Measurements from ENCODE around the gene ADAMTS2.

Gene ADAMTS2

DNA sequence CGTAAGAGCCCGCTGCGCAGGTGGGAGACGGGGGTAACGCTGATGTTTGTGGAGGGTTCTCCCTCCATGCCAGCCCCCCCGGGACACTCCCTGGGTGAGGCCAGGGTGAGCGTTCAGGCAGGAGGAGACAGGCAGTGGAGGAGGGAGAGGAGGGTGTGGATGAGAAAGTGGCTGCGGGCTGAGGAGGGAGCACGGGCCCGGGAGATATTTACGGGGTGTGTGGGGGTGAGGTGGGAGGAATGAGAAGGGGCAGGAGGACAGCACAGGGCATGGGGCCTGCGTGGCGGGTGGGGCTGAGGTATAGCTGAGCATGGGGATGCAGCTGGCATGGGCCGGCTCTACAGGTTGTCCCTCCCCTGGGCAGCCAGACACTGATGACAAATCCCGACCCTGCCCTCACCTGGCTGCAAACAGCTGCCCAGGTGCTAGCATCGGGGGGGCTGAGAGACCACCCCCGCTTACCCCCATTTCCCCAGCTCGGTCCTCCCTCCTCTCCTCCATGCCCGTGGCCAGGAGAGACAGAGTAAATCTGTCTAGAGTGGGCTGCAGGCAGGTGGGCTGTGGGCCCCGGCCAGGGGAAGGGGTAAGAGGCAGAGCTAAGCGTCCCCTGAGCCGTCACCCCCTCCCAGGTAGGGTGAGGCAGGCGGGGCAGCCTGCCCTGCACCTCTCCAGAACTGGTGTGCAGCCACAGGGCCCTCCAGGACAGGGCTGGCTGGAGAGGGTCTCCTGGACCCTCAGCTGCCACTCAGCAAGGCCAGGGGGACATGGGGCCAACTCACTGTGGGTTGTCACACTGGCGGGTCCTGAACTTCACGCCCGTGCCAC, 205.9 kb downstream of the ADAMTS2 start:
- no peak for DNase-seq (ENCODE audit: low read depth)

DNA sequence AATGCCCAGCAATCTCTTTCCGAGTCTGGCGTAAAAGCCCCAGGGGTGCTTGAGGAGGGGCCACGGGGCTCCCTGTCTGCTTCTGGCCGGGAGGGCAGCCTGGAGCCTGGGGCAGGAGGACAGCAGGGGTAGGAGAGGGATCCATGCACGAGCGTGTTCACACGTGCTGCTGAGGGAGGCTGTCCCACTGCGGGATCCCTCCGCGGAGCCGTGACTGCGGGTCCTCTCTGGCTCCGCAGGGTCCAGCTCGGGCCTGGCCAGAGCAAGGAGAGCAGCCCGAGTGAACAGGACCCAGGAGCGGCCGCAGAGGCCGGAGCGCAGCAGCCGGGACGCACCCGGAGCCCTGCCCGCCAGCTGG, 206.7 kb downstream of the ADAMTS2 start:
- no peak for DNase-seq (ENCODE audit: low read depth)

DNA sequence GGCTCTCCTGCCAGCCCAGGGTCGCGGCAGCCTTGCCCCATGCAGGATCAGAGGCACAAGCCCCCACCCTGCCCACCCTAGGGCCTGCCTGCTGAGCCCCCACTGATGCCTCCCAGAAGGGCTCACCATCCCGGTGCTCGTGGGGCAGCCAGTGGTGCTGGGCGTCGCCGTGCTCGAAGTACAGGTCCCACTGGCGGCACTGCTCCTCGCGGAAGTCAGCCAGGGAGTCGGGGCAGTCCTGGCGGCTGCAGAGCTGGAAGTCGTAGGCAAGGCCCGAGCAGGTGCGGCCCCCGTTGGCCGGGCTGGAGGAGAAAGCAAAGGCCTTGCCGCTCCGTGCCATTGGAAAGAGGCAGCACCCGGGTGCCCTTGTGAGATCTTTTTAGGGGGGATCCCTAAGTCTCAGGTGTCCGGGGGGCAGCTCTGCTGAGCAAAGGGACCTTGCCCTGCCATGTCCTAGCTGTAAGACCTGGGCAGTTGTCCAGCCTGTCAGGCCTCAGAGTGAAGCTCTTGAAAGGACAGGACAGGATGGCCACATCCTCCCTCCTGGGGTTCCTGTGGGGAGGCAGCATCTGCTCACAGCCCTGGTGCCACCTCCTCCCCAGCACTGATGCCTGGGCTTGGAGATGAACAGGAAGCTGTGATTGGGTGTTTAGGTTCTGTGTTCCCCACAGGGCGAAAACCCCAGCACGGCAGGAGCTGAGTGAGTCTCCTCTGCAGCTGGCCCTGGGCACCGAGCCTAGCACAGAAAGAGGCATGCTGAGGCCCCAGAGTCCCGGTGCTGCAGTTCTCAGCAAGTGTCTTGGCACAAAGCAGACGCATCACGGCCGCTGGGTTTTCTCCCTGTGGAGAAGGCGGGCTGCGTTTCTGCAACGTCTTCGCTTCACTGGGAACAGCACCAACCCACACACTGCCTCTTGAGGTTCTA, 207.4 kb downstream of the ADAMTS2 start:
- DNase-seq (ENCODE audit: low read depth) = no peak

DNA sequence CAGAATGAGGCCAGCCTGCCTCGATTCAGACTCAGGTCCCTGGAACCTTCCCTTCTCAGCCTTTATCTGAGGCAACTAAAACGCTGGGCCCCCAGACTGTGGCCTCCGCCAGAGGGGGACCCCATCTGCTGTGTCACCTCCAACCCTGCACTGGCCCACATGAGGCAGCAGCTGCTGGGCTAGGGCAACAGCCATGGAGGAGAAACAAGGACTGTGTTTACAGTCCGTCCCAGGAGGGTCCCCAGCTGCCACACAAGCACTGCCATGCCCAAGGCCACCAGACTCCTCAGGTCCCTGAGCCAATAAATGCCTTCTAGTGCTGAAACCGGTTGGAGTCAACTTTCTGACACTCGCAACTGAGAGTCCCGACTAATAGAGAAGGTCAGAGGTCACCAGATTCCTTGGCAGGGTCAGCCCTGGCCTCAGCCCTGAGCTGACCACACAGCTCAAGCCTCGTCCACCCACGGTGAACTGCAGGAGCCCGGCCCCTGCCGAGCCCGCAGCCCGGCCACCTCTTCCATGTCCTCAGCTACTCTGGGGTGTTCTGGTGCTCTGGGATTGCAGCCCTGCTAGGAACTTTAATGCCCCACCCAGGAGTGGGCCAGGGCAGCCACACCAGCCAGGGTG, 208.1 kb downstream of the ADAMTS2 start:
- DNase-seq (ENCODE audit: low read depth) = no peak

DNA sequence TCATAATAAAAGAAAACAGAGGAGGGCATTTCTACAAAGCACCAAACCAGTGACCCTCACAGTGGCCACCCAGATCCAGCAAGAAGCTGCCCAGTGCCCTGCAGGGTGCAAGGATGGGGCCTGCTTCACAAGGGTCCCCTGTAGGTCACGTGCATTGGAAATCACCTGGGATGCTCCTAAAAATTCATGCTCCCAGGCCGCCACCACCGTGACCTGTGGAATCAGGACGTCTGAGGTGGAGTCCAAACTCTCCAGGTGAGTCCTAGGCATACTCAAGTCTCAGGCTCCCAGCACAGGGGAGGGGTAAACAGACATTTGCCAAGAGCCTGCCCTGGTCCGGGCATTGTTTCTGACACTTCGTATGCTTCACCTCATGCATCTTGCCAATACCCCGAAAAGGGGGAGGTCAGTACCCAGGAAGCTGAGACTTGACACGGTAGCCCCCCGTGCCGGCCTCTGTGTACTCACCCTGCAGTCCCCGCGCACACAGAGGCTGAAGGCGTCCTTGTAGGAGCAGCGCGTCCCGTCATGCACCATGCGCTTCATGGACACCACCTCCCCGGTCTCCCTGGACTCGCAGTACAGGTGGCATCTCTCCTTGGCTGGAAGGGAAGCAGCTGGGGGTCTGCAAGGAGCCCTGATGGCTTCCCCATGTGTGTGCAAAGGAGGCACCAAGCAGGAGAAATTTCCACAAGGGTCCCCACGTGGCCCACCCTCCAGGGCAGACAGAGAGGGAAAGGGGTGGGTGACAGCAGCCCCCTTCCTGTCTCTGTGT, 209.6 kb downstream of the ADAMTS2 start:
- DNase-seq (ENCODE audit: low read depth) = no peak

DNA sequence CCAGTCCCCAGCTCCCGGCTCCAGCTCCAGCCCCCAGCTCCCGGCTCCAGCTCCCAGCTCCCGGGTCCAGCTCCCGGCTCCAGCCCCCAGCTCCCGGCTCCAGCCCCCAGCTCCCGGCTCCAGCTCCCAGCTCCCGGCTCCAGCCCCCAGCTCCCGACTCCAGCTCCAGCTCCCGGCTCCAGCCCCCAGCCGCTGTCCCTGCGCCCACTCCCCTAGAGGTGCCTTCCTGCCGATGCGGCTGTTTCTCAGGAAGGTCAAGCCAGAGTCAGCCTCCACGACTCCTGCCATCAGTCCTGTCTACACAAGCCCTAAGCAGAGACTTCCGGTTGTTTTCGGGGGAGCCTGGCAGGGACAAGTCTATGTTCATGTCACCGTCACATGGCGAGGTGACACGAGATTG, 210.3 kb downstream of the ADAMTS2 start:
- no peak for DNase-seq (ENCODE audit: low read depth)

DNA sequence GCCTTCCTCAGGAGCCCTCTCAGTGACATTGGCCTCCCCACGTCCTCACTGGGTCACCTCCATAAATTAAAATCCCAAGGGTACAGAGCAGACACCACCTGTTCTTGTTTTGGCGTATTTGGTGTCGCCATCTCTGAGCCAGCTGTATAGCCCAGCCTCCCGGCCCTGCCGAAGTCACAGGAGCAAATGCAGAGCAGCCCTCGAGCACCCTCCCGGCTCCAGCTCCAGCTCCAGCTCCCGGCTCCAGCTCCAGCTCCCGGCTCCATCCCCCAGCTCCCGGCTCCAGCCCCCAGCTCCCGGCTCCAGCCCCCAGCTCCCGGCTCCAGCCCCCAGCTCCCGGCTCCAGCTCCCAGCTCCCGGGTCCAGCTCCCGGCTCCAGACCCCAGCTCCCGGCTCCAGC, 210.8 kb downstream of the ADAMTS2 start:
- no peak for DNase-seq (ENCODE audit: low read depth)

DNA sequence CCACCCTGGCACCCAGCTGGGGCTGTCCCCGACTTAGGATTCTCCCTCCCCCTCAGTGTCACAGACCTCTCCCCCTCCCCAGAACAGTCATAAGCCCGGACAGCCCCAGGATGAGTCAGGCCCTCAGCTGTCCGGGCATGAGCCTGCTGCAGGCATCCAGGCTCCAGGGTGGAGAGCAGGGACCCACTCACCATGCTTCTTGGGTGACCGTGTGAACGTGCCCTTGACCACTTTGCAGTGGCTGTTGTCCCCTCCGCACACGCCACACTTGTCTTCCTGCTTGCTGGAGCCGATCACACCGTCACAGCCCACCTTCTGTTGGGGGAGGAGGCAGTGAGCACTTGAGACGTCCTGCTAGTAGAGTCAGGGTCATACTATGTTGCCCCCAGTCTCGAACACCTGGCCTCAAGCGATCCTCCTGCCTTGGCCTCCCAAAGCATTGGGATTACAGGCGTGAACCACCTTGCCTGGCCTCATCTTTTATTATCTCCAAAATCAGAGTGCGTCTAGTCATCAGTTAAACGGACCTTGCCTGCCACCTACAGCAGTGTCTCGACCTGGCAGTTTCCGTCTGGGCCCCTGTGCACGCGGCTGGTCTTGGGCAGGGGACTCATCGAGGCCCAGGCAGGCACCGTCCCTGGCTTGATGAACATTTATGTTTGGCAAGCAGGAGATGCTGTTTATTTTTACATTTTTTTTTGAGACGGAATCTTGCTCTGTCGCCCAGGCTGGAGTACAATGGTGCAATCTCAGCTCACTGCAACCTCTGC, 212.5 kb downstream of the ADAMTS2 start:
- DNase-seq (ENCODE audit: low read depth) = no peak

DNA sequence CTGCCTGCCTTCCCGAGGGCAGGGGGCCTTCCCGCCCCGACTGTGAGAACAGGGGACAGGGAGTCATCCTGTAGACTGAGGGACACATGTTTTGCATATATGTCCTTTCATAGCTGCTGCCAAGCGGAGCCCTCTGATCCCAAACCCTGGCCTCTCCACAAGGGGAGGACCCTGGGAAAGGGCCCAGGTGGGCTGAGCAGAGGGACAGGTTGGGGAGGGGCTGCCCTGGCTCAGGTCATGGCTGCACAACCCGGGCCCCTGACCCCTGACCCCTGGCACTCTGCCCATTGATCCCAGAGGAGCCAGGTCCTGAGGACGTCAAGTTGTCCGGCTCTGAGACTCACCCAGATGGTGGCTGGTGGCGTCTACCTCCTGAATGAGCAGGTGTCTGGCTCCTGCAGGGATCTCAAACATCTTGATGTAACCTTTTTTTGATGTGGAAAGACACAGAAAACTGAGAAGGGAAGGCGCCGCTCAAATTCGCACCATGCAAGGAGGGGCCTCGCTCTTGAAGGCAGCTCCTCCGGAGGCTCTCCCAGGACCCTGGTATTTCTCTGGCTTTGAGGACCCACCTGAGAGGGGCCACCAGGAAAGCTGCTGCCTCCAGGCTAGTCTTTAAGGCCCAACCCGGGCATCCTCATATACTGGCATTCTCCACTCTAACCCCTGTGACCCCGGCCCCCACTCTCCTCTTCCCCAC, 213.2 kb downstream of the ADAMTS2 start:
- no peak for DNase-seq (ENCODE audit: low read depth)

DNA sequence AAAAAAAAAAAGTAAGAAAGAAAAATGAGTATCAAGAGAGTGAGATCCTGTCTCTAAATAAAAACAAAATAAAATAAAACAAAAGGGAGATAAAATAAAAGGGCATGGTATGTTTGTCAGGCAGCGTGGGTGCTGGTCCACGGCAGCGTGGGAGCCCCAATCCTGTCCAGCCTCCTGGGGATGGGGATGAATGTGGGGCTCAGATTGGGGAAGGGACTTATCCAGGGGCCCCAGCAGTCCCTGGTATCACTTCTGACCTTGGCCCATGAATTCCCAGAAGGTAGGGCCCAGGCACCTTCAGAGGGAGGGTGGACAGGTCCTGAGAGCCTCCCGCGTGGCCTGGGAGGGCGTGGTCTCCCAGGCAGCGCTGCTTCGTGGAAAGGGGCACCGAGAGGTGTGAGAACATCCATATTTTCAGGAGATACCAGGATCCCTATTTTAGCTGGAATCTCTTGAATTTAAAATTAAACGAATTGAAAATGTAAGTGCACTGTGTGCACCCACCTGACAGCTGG, 213.9 kb downstream of the ADAMTS2 start:
- no peak for DNase-seq (ENCODE audit: low read depth)

DNA sequence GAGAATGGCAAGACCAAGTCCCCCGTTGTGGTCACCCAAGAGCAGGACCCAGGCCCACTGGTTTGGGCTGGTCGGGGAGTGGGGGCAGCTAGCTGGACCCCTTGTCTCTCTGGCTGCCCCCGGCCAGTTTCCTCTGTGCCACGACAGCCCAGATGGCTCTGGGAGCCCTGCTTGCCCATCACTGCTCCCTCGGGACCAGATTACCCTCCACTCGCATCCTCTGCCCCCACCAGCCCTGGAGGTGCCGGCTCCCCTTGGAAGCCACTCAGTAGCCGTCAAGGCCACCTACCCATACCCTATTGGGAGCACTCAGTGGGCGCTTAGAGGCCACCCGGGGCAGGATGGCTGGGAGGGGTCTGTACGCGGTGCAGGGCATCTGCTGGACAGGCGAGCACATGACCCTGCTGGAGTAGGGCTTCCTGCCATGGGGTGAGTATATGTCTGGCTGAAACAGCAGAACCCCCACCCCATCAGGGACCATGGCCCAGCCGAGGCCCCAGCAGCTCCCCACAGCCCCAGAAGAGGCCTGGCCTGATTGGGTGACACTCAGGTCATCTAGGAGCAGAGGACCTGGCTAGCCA, 215.1 kb downstream of the ADAMTS2 start:
- no peak for DNase-seq (ENCODE audit: low read depth)

DNA sequence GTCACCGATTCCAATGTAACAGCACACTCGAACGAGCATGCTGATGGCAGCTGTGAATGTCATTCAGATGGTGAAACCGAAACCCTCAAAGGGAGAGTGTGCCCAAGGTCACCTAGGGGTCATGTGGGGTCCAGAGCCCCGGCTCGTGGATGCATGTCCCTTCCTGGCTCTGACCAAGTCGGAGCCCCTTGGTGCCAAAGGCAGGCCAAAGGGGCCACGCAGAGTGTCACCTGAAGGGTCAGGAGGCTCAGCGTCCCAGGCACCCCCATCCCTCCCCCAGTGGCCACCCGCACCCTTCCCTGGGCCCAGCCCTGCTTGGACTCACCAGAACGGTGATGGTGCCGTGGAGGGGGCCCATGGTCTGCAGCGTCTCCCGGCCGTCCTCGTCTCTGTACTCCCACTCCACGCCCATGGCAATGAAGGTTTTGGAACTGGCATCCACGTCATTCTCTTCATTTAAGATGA, 215.6 kb downstream of the ADAMTS2 start:
- no peak for DNase-seq (ENCODE audit: low read depth)

DNA sequence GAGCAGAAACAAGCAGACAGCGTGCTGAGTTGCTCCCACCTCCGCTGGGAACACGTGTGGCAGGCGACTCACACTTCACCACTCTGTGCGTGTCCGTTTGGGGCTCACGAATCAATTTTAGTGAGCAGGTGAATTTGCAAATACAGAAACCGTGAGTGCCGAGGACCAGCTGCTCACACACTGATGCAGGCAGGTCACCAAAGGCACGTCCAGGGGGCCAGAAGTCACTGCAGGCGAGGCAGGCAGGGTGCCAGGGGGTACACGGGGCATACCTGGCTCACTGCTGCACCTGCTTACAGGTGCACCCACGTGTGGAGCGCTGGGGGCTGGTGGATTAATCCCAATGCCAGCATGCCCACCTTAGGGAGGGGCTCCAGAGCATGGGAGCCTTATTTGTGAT, 216.3 kb downstream of the ADAMTS2 start:
- DNase-seq (ENCODE audit: low read depth) = no peak

DNA sequence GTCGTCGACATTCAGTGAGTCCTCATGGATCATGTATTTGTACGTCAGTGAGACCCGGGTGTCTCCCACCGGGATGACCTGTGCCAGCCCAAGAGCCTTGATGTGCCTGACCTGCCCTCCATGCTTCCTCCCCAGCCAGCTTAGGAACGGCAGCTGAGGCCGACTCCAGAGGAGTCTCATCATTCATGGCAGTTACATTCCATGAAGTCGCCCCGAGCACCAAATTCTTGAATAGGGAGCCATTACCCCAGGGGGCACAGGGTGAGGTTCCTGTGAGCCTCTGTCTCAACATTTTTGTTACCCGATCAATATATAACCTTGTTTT, 217.3 kb downstream of the ADAMTS2 start:
- no peak for DNase-seq (ENCODE audit: low read depth)

DNA sequence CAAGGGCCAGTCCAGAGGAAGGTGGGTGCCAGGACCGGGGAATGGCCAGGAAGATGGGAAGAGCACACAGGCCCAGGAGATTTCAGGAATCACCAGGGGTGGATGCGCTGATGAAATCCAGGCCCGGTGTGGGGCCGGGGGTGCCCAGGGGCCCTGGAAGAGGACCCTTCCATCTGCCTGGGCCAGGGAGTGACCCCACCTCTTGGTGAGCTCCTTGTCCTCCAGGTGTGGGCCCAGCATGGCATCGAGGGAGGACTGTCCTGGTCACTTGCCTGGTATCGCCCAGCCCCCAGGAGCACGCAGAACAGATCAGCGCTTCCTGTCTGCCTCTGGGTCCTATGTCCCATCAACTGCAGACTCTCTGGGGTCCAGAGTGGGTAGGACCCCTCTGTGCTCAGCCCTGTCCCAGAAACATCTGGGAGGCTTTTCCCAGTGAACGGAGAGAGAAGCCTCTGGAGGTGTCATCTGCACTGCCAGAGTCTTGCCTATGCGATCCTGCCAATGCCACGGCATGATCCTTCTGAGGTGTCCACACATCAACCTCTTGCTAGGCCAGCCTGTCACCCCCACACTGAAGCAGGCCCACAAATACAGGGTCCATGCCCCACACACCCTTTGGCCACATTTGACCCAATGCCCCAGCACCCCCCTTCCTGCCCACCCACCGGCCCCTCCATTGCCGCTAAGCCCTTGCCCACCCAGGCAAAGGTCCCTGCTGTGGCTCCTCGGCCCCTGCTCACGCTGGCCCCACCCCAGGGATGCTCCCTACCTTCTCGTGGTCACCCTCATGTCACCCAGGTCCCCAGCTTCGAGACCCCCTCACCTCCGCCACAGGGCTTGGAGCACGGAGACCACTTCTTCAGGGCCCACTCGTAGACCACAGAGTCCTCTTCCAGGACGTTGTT, 217.9 kb downstream of the ADAMTS2 start:
- no peak for DNase-seq (ENCODE audit: low read depth)

DNA sequence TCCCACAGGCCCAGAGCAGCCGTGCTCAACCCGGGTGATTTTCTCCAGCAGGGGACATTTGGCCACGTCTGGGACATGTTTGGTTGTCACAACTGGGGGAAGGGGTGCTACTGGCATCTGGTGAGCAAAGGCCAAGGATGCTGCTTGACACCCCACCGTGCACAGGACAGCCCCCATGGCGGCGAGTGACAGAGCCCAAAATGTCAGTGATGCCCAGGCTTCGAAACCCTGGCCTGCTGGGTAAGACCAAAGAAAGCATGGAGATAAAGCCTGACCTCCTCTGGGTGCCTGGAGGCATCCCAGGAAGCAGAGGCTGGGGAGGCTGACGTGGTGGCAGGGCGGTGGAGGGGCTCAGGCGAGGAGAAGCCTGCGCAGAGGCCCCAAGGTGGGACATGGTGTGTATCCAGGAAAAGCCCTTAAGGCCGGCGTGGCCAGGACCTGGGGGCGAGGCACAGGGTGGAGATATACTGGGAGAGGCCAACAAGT, 218.7 kb downstream of the ADAMTS2 start:
- no peak for DNase-seq (ENCODE audit: low read depth)

DNA sequence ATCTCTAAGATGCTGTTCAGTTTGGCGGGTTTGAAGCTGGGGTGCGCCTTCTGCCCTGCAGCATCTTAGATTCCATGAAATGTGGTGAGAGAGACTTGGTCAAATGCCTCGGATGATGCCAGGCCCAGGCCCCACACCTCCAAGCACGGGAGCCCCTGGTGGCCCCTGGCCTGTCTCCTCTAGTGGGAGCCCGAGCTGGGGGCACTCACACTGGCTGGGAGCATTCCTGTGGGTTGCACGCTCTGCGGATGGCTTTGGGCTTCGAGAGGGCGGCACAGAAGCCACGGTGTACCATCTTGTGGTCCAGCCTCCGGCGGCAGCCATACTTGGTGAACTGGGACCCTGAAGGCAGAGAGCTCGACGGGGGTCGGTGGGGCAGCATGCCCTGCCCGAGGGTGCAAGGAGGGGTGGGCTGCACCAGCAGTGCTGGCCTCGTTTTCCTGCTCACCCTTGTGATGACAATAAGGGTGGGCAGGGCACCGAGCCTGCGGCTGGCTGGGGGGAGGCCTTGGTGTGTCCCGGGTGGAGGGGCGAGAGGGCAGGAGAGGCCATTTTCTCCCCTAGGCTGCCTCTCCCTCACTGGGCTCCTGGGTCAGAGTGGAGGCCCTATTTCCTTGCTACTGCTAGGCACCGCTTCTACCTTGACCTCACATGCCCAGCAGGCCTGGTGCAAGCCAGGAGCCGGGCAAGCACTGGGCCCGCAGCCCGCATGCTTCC, 219.3 kb downstream of the ADAMTS2 start:
- DNase-seq (ENCODE audit: low read depth) = no peak
